ENCODE results near the gene MAP3K3.

DNA sequence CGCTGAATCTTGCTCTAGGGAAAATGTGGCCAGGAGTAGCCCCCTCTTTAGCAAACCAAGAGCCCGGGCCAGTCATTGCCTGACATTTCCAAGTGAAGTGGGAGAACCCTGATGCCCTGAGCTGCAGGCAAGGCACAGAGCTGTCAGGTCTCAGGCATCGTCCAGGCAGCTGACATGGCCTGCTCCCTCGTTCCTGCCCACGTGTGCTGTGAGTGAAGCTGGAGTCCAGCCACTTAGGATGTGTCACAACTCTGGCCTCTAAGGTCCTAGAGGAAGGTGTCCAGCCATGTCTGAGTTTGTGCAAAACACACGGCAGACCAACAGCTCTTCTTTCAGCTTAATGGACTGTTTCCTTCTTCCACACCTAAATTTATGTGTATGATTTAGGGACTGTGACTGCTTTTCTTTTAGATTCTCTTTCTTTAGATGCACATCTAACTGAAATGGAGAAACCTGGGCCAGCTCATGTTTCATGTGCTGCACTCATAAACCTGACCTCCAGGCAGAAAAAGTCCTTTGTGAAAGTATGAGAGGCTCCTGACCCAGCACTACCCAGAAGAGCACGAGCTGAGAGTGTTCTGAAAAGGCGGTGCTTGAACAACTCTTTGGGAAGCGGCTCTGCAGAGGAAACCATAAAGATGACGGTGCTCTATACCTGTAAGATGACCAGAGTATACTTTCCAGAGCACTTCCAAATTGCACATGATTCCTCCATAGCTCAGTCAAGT lies 92.5 kb downstream of the MAP3K3 start:
- TF ChIP-seq, protein P1, sequence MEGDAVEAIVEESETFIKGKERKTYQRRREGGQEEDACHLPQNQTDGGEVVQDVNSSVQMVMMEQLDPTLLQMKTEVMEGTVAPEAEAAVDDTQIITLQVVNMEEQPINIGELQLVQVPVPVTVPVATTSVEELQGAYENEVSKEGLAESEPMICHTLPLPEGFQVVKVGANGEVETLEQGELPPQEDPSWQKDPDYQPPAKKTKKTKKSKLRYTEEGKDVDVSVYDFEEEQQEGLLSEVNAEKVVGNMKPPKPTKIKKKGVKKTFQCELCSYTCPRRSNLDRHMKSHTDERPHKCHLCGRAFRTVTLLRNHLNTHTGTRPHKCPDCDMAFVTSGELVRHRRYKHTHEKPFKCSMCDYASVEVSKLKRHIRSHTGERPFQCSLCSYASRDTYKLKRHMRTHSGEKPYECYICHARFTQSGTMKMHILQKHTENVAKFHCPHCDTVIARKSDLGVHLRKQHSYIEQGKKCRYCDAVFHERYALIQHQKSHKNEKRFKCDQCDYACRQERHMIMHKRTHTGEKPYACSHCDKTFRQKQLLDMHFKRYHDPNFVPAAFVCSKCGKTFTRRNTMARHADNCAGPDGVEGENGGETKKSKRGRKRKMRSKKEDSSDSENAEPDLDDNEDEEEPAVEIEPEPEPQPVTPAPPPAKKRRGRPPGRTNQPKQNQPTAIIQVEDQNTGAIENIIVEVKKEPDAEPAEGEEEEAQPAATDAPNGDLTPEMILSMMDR (IDR thresholded peaks at IDR 0.05) = no peak
- no peak for TF ChIP-seq POLR2A (IDR thresholded peaks at IDR 0.05)
- TF ChIP-seq POLR2AphosphoS5 (IDR thresholded peaks at IDR 0.05) = no peak
- TF ChIP-seq EP300 (IDR thresholded peaks at IDR 0.05) = no peak

Data from suprapubic skin (tissue), 4 donors.